Endothelial cell of umbilical vein (primary cell): ENCODE data around the gene PRKCZ. TPM values are rescaled to one million over a fixed set of nuclear protein-coding genes. Genes with fewer than 3 reads are reported as not detected.

Experiments
- BruUV-seq: library from RNA; stranded (reverse); fragments of 400-500 nt; replicated peaks from 2 replicates; lab custom pipeline; 2021; lab: Mats Ljungman, UMichigan
- CTCF ChIA-PET: fragments of 300-600, 350-600 bp; sonication (Branson Sonifier 250); formaldehyde crosslinking; loops from one replicate; lab custom pipeline; 2021; ENCODE audit warnings: antibody characterized with exemption, inconsistent platforms; lab: Charles Lee
- POLR2A ChIA-PET: fragments of 300-600, 350-600 bp; sonication (Branson Sonifier 250); formaldehyde crosslinking; loops from one replicate; lab custom pipeline; 2021; ENCODE audit warnings: antibody characterized with exemption, inconsistent platforms; lab: Charles Lee
- DNase-seq: peaks from one replicate; pipeline ENCODE4 v3.0.0-alpha.2; 2011; ENCODE audit warnings: low read depth, low spot score
- FAIRE-seq: peaks from 2 replicates; lab custom pipeline; 2011; peaks lifted over from hg19 to GRCh38; lab: Jason Lieb, UNC
- H2AFZ ChIP-seq: 2 replicates; pipeline ENCODE4 v1.6.0; 2012; ENCODE audit warnings: low read depth, low read length, control low read depth, inconsistent platforms
- H3K27ac ChIP-seq: 2 replicates; pipeline ENCODE4 v1.5.1; 2011; ENCODE audit warnings: low read depth, mild to moderate bottlenecking, control low read depth, low read length, moderate library complexity; ENCODE audit not compliant: insufficient read depth
- H3K27me3 ChIP-seq, 2 experiments: 2 replicates each; pipeline versions ENCODE4 v1.6.0 to v1.6.1; 2011; ENCODE audit warnings: low read length in 2 of 2, mixed read lengths in 1 of 2; ENCODE audit not compliant: control insufficient read depth in 2 of 2, insufficient read depth in 2 of 2
- H3K36me3 ChIP-seq, 2 experiments: 2 replicates in 1 of 2; 3 replicates in 1 of 2; pipeline ENCODE4 v1.5.1; 2011; ENCODE audit warnings: low read length in 2 of 2, mild to moderate bottlenecking in 1 of 2, moderate library complexity in 1 of 2; ENCODE audit not compliant: control insufficient read depth in 2 of 2, insufficient read depth in 2 of 2; ENCODE audit errors: extremely low read depth in 1 of 2
- H3K4me1 ChIP-seq: 3 replicates; pipeline ENCODE4 v1.5.1; 2011; ENCODE audit warnings: mild to moderate bottlenecking, low read length; ENCODE audit not compliant: control insufficient read depth, insufficient read depth; ENCODE audit errors: extremely low read depth
- H3K4me2 ChIP-seq: 2 replicates; pipeline ENCODE4 v1.6.1; 2011; ENCODE audit warnings: low read length, control low read depth, mixed read lengths; ENCODE audit not compliant: insufficient read depth
- H3K4me3 ChIP-seq, 3 experiments: fragments of 200-600 bp in 1 of 3; sonication (generic), shearing (Covaris generic) in 1 of 3; replicated peaks in 1 of 3; 2 replicates each; pipeline ENCODE4 v1.5.1; 2011 to 2016; ENCODE audit warnings: control low read depth in 3 of 3, low read length in 3 of 3, mild to moderate bottlenecking in 2 of 3, inconsistent platforms in 1 of 3, low read depth in 1 of 3, moderate library complexity in 1 of 3; ENCODE audit not compliant: insufficient read depth in 1 of 3
- H3K79me2 ChIP-seq: 2 replicates; pipeline ENCODE4 v1.6.0; 2012; ENCODE audit warnings: low read length, inconsistent platforms; ENCODE audit not compliant: control insufficient read depth, insufficient read depth
- H3K9ac ChIP-seq: replicated peaks from 2 replicates; pipeline ENCODE3; 2011; ENCODE audit warnings: low read length, control low read depth; ENCODE audit not compliant: insufficient read depth; ENCODE audit errors: extremely low read depth
- H3K9me1 ChIP-seq: replicated peaks from 3 replicates; pipeline ENCODE4 v1.6.0; 2011; ENCODE audit warnings: mild to moderate bottlenecking, low read length; ENCODE audit not compliant: control insufficient read depth, insufficient read depth; ENCODE audit errors: extremely low read depth
- H3K9me3 ChIP-seq: replicated peaks from 2 replicates; pipeline ENCODE4 v1.5.1; 2012; ENCODE audit warnings: low read length, inconsistent platforms; ENCODE audit not compliant: control insufficient read depth, insufficient read depth
- H4K20me1 ChIP-seq: replicated peaks from 2 replicates; pipeline ENCODE3; 2011; ENCODE audit warnings: mild to moderate bottlenecking, low read length; ENCODE audit not compliant: control insufficient read depth, insufficient read depth; ENCODE audit errors: extremely low read depth
- CTCF ChIP-seq, 2 donors: IDR thresholded peaks; 1 replicate in 1 of 2; 2 replicates in 1 of 2; pipeline ENCODE4 v1.5.1; 2011; ENCODE audit warnings: low read length in 2 of 2, mild to moderate bottlenecking in 2 of 2, moderate library complexity in 2 of 2, control low read depth in 1 of 2, inconsistent platforms in 1 of 2, low read depth in 1 of 2; ENCODE audit not compliant: insufficient read depth in 1 of 2; ENCODE audit errors: extremely low read depth in 1 of 2
- EZH2 ChIP-seq: IDR thresholded peaks from 2 replicates; pipeline ENCODE4 v1.6.1; 2012; ENCODE audit warnings: borderline replicate concordance, low read depth, mild to moderate bottlenecking, moderate library complexity, low read length, inconsistent platforms; ENCODE audit not compliant: severe bottlenecking
- FOS ChIP-seq: IDR thresholded peaks from 2 replicates; pipeline ENCODE4 v1.6.1; 2011; ENCODE audit warnings: mild to moderate bottlenecking, low read length, moderate library complexity, borderline replicate concordance; ENCODE audit not compliant: insufficient read depth
- JUN ChIP-seq: IDR thresholded peaks from 2 replicates; pipeline ENCODE4 v1.6.1; 2011; ENCODE audit warnings: borderline replicate concordance, low read depth; ENCODE audit not compliant: insufficient read length, insufficient read depth
- MYC ChIP-seq: IDR thresholded peaks from one replicate; pipeline ENCODE4 v1.6.1; 2011; ENCODE audit warnings: mild to moderate bottlenecking, low read depth, low read length
- POLR2A ChIP-seq: IDR thresholded peaks from 2 replicates; pipeline ENCODE4 v1.6.1; 2012; ENCODE audit warnings: low read depth, mild to moderate bottlenecking, control low read depth, low read length
- dilution Hi-C: fragments of 300-500 bp; cut with MboI; formaldehyde crosslinking; loops from one replicate; pipeline ENCODE4 v1.15.0; 2019; ENCODE audit warnings: low sequenced_read_pairs; ENCODE audit not compliant: extremely low pct_ligation_motif_present
- intact Hi-C: fragments of 100-400 bp; cut with micrococcal nuclease; formaldehyde crosslinking; loops from one replicate; pipeline ENCODE4 v1.10.0; 2022
- polyA plus RNA-seq, 4 experiments: library from polyadenylated mRNA; depleted of rRNA in 3 of 4; stranded (reverse) in 3 of 4; unstranded in 1 of 4; fragments of >200 nt; gene quantifications; 2 replicates each; pipeline versions ENCODE4 v1.2.1 to v1.2.3, GENCODE V29; 2011 to 2012; ENCODE audit warnings: missing spikeins in 1 of 4
- total RNA-seq: library from RNA; stranded (reverse); gene quantifications from 2 replicates; pipeline ENCODE4 v1.2.3, GENCODE V29; 2021

The PRKCZ gene
- total and polyA plus RNA-seq, 2 donors (not counting 3 experiments of a cell fraction or from before 2014, with no cell fraction given), result 0.22 to 1.7 TPM

GRCh38 chr1:2229911-2230731, 179.9 kb downstream of the PRKCZ start:
- Histone ChIP-seq H3K79me2 (peaks cover 68% of the 10 kb centered on the region), H3K36me3 (no peaks in the 10 kb centered on the region), H3K9me3 (no peaks in the 10 kb centered on the region), H2AFZ (no peak overlapping the region), H3K4me3 (peak overlapping the region; percentile 42 to 66 (median 64)), H4K20me1 (no peaks in the 10 kb centered on the region), H3K9me1 (no peaks in the 10 kb centered on the region), H3K27ac (peak overlapping the region; percentile 50), H3K9ac (peak overlapping the region; percentile 76), H3K27me3 (no peaks in the 10 kb centered on the region), H3K4me1 (peaks cover 43% of the 10 kb centered on the region), H3K4me2 (peak overlapping the region; percentile 66)
- TF ChIP-seq MYC (no peak), FOS (no peak), EZH2 (no peak), POLR2A (peak; percentile 13), CTCF (IDR thresholded peaks at IDR 0.05; ENCODE audit: extremely low read depth in 1 of 2, insufficient read depth in 1 of 2, low read depth in 1 of 2, low read length in 2 of 2) (no peak), JUN (no peak)
- dilution Hi-C loops (no loop called here), intact Hi-C loops (loop anchor here (1.0 to 2.0 kb wide), 2 partner anchors 71 to 151 kb away; no protein-coding TSS in a partner anchor)
- DNase-seq, result peak; percentile 52
- CTCF ChIA-PET, result interaction anchor here (0.6 to 5.4 kb wide), 5 partner anchors 23 to 152 kb away, joined by 3 to 51 read pairs (median 34); partner anchors contain the start of gene FAAP20
- no TSS peak for BruUV-seq
- FAIRE-seq, result peak; percentile 35
- POLR2A ChIA-PET, result interaction anchor here (0.7 to 1.6 kb wide), 5 partner anchors 18 to 85 kb away, joined by 3 to 5 read pairs (median 3); no protein-coding TSS in a partner anchor
